UCSD-AML1 (cell line): ENCODE data around the gene AKT2.

Experiments used
- DNase-seq: peaks from one replicate; lab custom pipeline; 2025; ENCODE audit not compliant: unreplicated experiment; lab: John Stamatoyannopoulos, UW

Gene AKT2

DNA sequence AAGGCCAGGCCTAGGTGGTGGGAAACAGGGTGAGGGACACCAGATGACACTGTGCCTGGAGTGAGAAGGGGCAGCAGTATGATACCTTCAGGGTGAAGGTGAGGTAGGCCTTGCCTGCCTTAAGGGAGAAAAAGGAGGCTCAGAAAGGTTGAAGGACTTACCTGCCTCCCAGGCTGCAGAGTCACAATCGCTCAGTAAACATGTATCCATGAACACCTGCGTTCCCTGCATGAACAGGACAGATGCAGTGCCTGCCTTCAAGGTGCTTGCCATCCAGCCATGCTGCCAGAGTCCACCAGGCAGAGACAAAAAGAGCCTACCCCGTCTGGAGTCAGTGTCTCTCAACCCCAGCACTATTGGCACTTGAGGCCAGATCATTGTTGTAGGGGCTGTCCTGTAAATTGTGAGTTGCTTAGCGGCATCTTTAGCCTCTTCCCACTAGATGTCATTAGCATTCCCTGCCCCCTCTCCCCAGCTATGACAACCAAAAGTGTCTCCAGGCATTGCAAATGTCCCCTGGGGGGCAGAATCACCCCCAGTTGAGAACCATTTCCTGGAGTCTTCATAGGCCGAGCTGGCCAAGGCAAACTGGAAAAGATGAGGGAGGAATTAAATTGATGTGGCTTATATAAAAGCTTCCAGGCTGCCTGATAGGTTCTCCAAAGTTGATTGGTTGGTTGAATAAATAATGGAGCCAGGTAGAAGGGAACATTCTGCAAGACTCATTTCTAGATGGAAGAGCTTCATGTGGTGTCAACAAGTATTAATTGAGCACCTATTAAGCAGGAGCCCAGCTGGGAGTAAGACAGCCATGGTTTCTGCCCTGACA lies 92.2 kb downstream of the AKT2 start:
- DNase-seq, result no peak

DNA sequence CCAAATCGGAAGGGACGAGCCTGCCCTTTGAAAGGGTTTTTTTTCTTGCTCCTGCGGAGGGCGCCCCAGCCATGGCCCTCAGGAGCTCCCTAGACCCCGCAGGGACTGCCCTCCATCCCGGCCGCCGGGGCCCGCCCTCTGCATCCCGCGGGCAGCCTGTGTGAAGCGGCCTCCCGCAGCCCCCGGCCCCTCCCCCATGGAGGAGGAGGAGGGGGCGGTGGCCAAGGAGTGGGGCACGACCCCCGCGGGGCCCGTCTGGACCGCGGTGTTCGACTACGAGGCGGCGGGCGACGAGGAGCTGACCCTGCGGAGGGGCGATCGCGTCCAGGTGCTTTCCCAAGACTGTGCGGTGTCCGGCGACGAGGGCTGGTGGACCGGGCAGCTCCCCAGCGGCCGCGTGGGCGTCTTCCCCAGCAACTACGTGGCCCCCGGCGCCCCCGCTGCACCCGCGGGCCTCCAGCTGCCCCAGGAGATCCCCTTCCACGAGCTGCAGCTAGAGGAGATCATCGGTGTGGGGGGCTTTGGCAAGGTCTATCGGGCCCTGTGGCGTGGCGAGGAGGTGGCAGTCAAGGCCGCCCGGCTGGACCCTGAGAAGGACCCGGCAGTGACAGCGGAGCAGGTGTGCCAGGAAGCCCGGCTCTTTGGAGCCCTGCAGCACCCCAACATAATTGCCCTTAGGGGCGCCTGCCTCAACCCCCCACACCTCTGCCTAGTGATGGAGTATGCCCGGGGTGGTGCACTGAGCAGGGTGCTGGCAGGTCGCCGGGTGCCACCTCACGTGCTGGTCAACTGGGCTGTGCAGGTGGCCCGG lies 93.1 kb downstream of the AKT2 start:
- DNase-seq, result peak; percentile 25

DNA sequence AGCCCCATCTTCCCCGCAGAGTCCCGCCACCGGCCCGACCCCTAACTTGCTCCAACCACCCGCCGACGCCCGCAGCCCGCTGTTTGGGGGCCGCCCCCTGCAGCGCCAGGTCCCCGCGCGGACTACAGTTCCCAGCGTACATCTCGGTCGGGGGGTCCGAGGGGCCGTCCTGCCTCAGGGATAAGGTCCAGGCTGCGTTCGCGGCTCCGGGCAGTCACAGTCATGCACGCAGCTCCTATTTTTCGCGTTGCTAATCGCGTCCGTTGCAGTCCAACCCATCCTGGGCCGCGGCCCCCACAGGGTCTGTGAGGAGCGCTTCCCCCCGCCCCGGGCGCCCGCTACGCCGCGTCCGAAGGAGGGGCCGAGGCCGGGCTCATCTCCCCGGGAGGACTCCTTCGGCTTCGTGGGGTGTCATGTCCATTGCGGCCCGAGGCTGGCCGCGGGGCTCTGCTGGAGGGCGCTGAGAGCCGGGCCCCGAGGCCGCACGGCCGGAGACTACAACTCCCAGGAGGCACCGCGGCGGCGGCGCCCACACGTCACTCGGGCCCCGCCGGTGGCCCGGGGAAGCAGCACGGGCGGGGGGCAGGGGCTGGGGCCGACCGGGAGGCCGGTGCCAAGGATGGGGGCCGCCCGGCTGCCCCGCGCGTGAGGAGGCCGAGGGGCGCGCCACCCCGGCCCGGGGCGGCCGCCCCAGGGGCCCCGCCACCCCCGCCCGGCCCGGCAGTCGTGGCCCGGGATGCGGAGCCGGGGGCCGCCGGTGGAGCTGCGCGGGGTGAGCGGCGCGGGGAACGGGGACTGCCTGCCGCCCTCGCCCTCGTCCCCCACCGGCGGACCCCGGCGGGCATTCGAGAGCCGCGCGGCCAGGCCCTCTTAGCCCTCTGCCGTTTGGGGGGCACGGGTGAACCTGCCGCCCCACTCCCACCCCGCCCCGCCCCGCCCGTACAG lies 94.0 kb downstream of the AKT2 start, which contains the start of gene MAP3K10:
TSS of gene MAP3K10 (plus strand) at position 536 of the 945 bp plus-strand sequence. CDS start 606 bp downstream, outside the sequence.
- DNase-seq, result peak; percentile 71

DNA sequence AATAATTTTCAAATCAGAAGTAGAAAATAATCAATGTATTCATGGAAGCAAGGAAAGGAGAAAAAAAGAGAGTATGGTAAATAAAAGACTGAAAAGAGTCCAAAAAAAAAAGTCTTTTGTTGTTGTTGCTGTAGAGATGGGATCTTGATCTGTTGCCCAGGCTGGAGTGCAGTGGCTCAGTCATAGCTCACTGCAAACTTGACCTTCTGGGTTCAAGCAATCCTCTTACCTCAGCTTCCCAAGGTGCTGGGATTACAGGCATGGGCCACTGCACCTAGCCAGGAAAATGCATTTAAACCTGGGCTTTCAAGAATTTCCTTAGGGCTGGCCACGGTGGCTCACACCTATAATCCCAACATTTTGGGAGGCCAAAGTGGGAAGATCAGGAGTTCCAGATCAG lies 100.9 kb downstream of the AKT2 start:
- DNase-seq, result no peak
